B cell (primary cell): ENCODE results near the gene INPP5J. TPM values are rescaled to one million over a fixed set of nuclear protein-coding genes. Genes with fewer than 3 reads are reported as not detected.

Experiments
- ATAC-seq: fragments of 200-7000 bp; cut with Tn5 transposase; one replicate; pipeline ENCODE4 v1.10.0; 2021; ENCODE audit warnings: low read depth, mild to moderate bottlenecking, moderate number of reproducible peaks, moderate library complexity
- CTCF ChIA-PET: fragments of 350-600 bp; sonication (Branson Sonifier 250); formaldehyde crosslinking; loops from one replicate; lab custom pipeline; 2021; ENCODE audit warnings: antibody characterized with exemption, inconsistent platforms; lab: Charles Lee
- POLR2A ChIA-PET: fragments of 350-600 bp; sonication (Branson Sonifier 250); formaldehyde crosslinking; loops from one replicate; lab custom pipeline; 2021; ENCODE audit warnings: antibody characterized with exemption; lab: Charles Lee
- DNase-seq: peaks from one replicate; pipeline ENCODE4 v3.0.0; 2013
- H2AFZ ChIP-seq: 2 replicates; pipeline ENCODE4 v1.6.1; 2012; ENCODE audit warnings: mild to moderate bottlenecking, low read depth, low read length; ENCODE audit not compliant: insufficient read depth, poor library complexity, severe bottlenecking
- H3K27ac ChIP-seq, 2 donors: 1 replicate in 1 of 2; 2 replicates in 1 of 2; pipeline ENCODE4 v1.5.1; 2012 to 2013; ENCODE audit warnings: low read length in 2 of 2, mild to moderate bottlenecking in 2 of 2, moderate library complexity in 1 of 2
- H3K27me3 ChIP-seq, 4 experiments: fragments of 200-600 bp in 1 of 4; sonication (generic) in 1 of 4; replicated peaks in 1 of 4; 1 replicate in 2 of 4; 2 replicates in 2 of 4; pipeline versions ENCODE4 v1.6.1 to v1.7.0; 2013 to 2016; ENCODE audit warnings: low read length in 3 of 4, mild to moderate bottlenecking in 2 of 4, mixed read lengths in 1 of 4, moderate library complexity in 1 of 4; ENCODE audit not compliant: insufficient read depth in 4 of 4, control insufficient read depth in 3 of 4; ENCODE audit errors: control extremely low read depth in 1 of 4
- H3K36me3 ChIP-seq, 2 experiments: replicated peaks in 1 of 2; 1 replicate in 1 of 2; 2 replicates in 1 of 2; pipeline versions ENCODE4 v1.6.1 to v1.7.1; 2013; ENCODE audit warnings: low read length in 1 of 2; ENCODE audit not compliant: insufficient read depth in 2 of 2, control insufficient read depth in 1 of 2; ENCODE audit errors: control extremely low read depth in 1 of 2, extremely low read depth in 1 of 2
- H3K4me1 ChIP-seq, 2 donors: fragments of 200-600 bp in 1 of 2; sonication (generic) in 1 of 2; 1 replicate in 1 of 2; 2 replicates in 1 of 2; pipeline versions ENCODE4 v1.5.1 to v1.6.1; 2013 to 2017; ENCODE audit warnings: low read length in 2 of 2; ENCODE audit not compliant: control insufficient read depth in 2 of 2, insufficient read depth in 2 of 2
- H3K4me2 ChIP-seq: replicated peaks from 2 replicates; pipeline ENCODE3; 2012; ENCODE audit warnings: mild to moderate bottlenecking, low read depth, low read length; ENCODE audit not compliant: poor library complexity, severe bottlenecking
- H3K4me3 ChIP-seq, 5 experiments: fragments of 200-600 bp in 1 of 5; sonication (generic) in 1 of 5; 1 replicate in 3 of 5; 2 replicates in 2 of 5; pipeline versions ENCODE4 v1.5.1 to v1.7.0; 2011 to 2016; ENCODE audit warnings: low read length in 4 of 5, mild to moderate bottlenecking in 4 of 5, low read depth in 2 of 5, control low read depth in 1 of 5, moderate library complexity in 1 of 5; ENCODE audit not compliant: insufficient read depth in 1 of 5; ENCODE audit errors: control extremely low read depth in 1 of 5, extremely low read depth in 1 of 5
- H3K79me2 ChIP-seq: fragments of 200-600 bp; sonication (generic); one replicate; pipeline ENCODE4 v1.6.0; 2016; ENCODE audit warnings: low read length; ENCODE audit not compliant: control insufficient read depth, insufficient read depth
- H3K9ac ChIP-seq: fragments of 200-600 bp; sonication (generic); 2 replicates; pipeline ENCODE4 v1.6.1; 2017; ENCODE audit warnings: mild to moderate bottlenecking, low read length, moderate library complexity
- H3K9me3 ChIP-seq, 3 donors: one replicate each; pipeline versions ENCODE4 v1.6.1 to v1.7.1; 2013; ENCODE audit warnings: low read length in 2 of 3; ENCODE audit not compliant: control insufficient read depth in 2 of 3, insufficient read depth in 1 of 3; ENCODE audit errors: control extremely low read depth in 1 of 3
- H4K20me1 ChIP-seq: 2 replicates; pipeline ENCODE4 v1.6.0; 2012; ENCODE audit warnings: mild to moderate bottlenecking, low read length; ENCODE audit not compliant: insufficient read depth, control insufficient read depth, poor library complexity, severe bottlenecking
- H3K27ac Mint-ChIP-seq: one replicate; pipeline ENCODE4 v1.8.0; 2021; ENCODE audit warnings: mixed read lengths
- H3K27me3 Mint-ChIP-seq: one replicate; pipeline ENCODE4 v1.8.0; 2021; ENCODE audit warnings: mixed read lengths
- H3K4me1 Mint-ChIP-seq: one replicate; pipeline ENCODE4 v1.8.0; 2021; ENCODE audit warnings: mixed read lengths
- H3K4me3 Mint-ChIP-seq: one replicate; pipeline ENCODE4 v1.8.0; 2021; ENCODE audit warnings: mixed read lengths
- H3K9me3 Mint-ChIP-seq: one replicate; pipeline ENCODE4 v1.8.0; 2022; ENCODE audit warnings: mixed read lengths; ENCODE audit not compliant: insufficient read depth
- CTCF ChIP-seq: fragments of 200-600 bp; IDR thresholded peaks from one replicate; pipeline ENCODE4 v1.8.0; 2022; ENCODE audit warnings: antibody characterized with exemption, mild to moderate bottlenecking
- EZH2 ChIP-seq: IDR thresholded peaks from 2 replicates; pipeline ENCODE4 v1.6.1; 2012; ENCODE audit warnings: borderline replicate concordance, low read depth, mild to moderate bottlenecking, moderate library complexity, low read length; ENCODE audit not compliant: insufficient read depth, poor library complexity, severe bottlenecking
- WGBS: methylation state at CpG from one replicate; pipeline ENCODE4 v1.1.5; 2013; ENCODE audit warnings: missing lambda C conversion rate; ENCODE audit not compliant: insufficient coverage; 5-methylcytosine and 5-hydroxymethylcytosine counted together
- intact Hi-C: fragments of 100-400 bp; cut with micrococcal nuclease; formaldehyde crosslinking; loops from one replicate; pipeline ENCODE4 v1.10.0; 2022
- polyA plus RNA-seq: library from polyadenylated mRNA; depleted of rRNA; stranded (reverse); fragments of >200 nt; gene quantifications from 2 replicates; pipeline ENCODE4 v1.2.3, GENCODE V29; 2012
- total RNA-seq, 2 donors: library from RNA; stranded (reverse); fragments of 120-200 nt in 1 of 2; gene quantifications; 1 replicate in 1 of 2; 2 replicates in 1 of 2; pipeline versions ENCODE4 v1.2.3 to v1.2.4, GENCODE V29; 2013 to 2022

Gene INPP5J
- total and polyA plus RNA-seq, 2 donors (not counting 1 experiment from before 2014, with no cell fraction given), result 0.07 to 0.52 TPM

DNA sequence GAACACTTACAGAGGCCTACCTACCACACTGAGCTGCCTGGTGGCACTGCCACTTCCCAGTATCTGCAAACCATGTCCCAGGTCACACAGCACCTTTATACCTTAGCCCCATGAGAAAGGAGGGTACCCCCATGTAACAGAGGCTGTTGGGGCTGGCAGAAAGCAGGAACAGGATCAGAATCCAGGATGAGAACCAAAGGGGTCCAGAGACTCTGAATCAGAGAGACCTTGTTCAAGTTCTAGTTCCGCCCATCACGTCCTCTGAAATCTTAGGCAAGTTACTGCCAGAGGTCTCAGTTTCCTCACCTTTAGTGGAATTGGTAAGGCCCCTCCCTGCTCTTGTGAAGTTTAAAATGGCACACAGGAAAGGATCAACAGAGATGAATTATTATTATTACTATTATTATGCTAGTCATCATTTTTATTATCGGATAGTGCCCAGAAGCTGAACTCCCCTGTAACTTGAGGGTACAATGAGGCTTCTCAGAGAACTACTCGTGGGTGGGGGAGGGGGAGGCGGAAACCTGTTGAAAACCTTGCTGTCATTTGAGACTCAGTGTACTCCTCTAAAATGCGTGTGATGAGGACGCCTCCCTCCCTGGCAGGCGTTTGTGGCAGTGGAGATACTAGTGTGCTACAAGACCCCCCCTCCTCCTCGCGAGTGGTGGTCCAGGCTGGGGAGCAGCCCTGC lies 24.7 kb upstream of the INPP5J start:
- intact Hi-C loops, result no loop called here
- Histone ChIP-seq H4K20me1 (no peaks in the 10 kb centered on the region), H2AFZ (no peak overlapping the region), H3K36me3 (no peaks in the 10 kb centered on the region), H3K27me3 (no peaks in the 10 kb centered on the region), H3K79me2 (no peaks in the 10 kb centered on the region), H3K9me3 (no peaks in the 10 kb centered on the region), H3K4me2 (no peak overlapping the region), H3K9ac (no peak overlapping the region), H3K4me3 (no peak overlapping the region), H3K4me1 (no peaks in the 10 kb centered on the region), H3K27ac (no peak overlapping the region)
- CTCF ChIA-PET, result no interaction called here
- TF ChIP-seq CTCF, result no peak
- POLR2A ChIA-PET, result no interaction called here
- H3K4me3 Mint-ChIP-seq, result no peak overlapping the region
- no peak for DNase-seq
- 96% methylated on average over 9 of the region's 10 CpGs for WGBS
- no peak overlapping the region for H3K27ac Mint-ChIP-seq
- no peaks in the 10 kb centered on the region for H3K9me3 Mint-ChIP-seq
- no peaks in the 10 kb centered on the region for H3K27me3 Mint-ChIP-seq
- no peak for ATAC-seq
- no peaks in the 10 kb centered on the region for H3K4me1 Mint-ChIP-seq

- 97% methylated on average over 28 of the region's 36 CpGs for WGBS
Observed at GRCh38 chr22:31098632-31099110, 24.1 kb upstream of the INPP5J start.

More at GRCh38 chr22:31098632-31099110, 24.1 kb upstream of the INPP5J start:
- intact Hi-C loops, result no loop called here
- Histone ChIP-seq H3K4me3 (no peak overlapping the region), H3K79me2 (no peaks in the 10 kb centered on the region), H3K27ac (no peak overlapping the region), H2AFZ (no peak overlapping the region), H3K9me3 (no peaks in the 10 kb centered on the region), H4K20me1 (no peaks in the 10 kb centered on the region), H3K36me3 (no peaks in the 10 kb centered on the region), H3K9ac (no peak overlapping the region), H3K4me1 (no peaks in the 10 kb centered on the region), H3K27me3 (no peaks in the 10 kb centered on the region), H3K4me2 (no peak overlapping the region)
- Mint-ChIP-seq H3K27ac (no peak overlapping the region), H3K4me3 (no peak overlapping the region), H3K27me3 (no peaks in the 10 kb centered on the region), H3K4me1 (no peaks in the 10 kb centered on the region), H3K9me3 (no peaks in the 10 kb centered on the region)
- TF ChIP-seq EZH2 (no peak), CTCF (no peak)
- ATAC-seq, result no peak
- POLR2A ChIA-PET, result interaction anchor here (0.6 kb wide), 1 partner anchor 61 kb away, joined by 3 read pairs; the partner anchor contains the start of gene RNF185
- CTCF ChIA-PET, result no interaction called here
- no peak for DNase-seq
